ENCODE results near the gene STAB1. TPM values are rescaled to one million over a fixed set of nuclear protein-coding genes. Genes with fewer than 3 reads are reported as not detected.

STAB1 gene
- polyA plus RNA-seq, 3 donors = 3.8 to 535 (median 15.8) TPM

GRCh38 chr3:52537726-52538421, 42.7 kb downstream of the STAB1 start:
- H3K9me3 Mint-ChIP-seq = no peaks in the 10 kb centered on the region
- intact Hi-C loops (cut with micrococcal nuclease) = loop anchor here in 1 of 2 donors (1.0 to 10.0 kb wide), 4 partner anchors 66 to 1153 kb away; partner anchors contain the start of genes GNL3, MANF, NISCH and PBRM1
- peaks cover 0 to under 1% of the 10 kb centered on the region in 2 donors for H3K27me3 ChIP-seq (ENCODE audit: control insufficient read depth in 2 of 2, insufficient read depth in 2 of 2, low read length in 2 of 2)
- peaks cover 0 to 8% (median 6%) of the 10 kb centered on the region in 3 donors for H3K27me3 Mint-ChIP-seq (ENCODE audit: low read depth in 3 of 3)
- 82% methylated on average over 7 of the region's 7 CpGs for WGBS (ENCODE audit: insufficient coverage)
- no peaks in the 10 kb centered on the region for H3K9me3 ChIP-seq (replicated peaks in 1 of 2; ENCODE audit: control insufficient read depth in 1 of 2, insufficient read depth in 1 of 2, low read length in 2 of 2)
- H3K4me1 Mint-ChIP-seq = peaks cover 45% of the 10 kb centered on the region
- DNase-seq = peak in 1 of 3 donors; percentile 3
- H3K9ac ChIP-seq (ENCODE audit: insufficient read depth, low read length, poor library complexity, severe bottlenecking) = peak overlapping the region; percentile 71
- H3K4me3 ChIP-seq (replicated peaks in 1 of 3; ENCODE audit: low read depth in 2 of 3, low read length in 3 of 3) = peak overlapping the region; percentile 60 to 85 (median 61)
- peaks cover 65% of the 10 kb centered on the region for H3K79me2 ChIP-seq (ENCODE audit: insufficient read depth, low read length)
- H3K4me3 Mint-ChIP-seq = peak overlapping the region; percentile 98
- H3K36me3 Mint-ChIP-seq = peaks cover 20 to 24% of the 10 kb centered on the region in 2 donors
- H4K20me1 ChIP-seq (ENCODE audit: insufficient read depth, low read length) = peaks cover 55% of the 10 kb centered on the region
- peak overlapping the region in 1 of 2 donors; percentile 86 for H3K27ac ChIP-seq (ENCODE audit: low read depth in 1 of 2, low read length in 2 of 2)
- peak overlapping the region; percentile 72 to 99 (median 97) for H3K27ac Mint-ChIP-seq
- TF ChIP-seq CTCF (IDR thresholded peaks at IDR 0.05) = no peak
- peaks cover 50 to 63% of the 10 kb centered on the region in 2 donors for H3K4me1 ChIP-seq (ENCODE audit: control insufficient read depth in 1 of 2, insufficient read depth in 2 of 2, low read length in 2 of 2)
- no peak overlapping the region for H2AFZ ChIP-seq (ENCODE audit: insufficient read depth, low read depth, low read length, poor library complexity, severe bottlenecking)
- H3K4me2 ChIP-seq (replicated peaks; ENCODE audit: extremely low read depth, low read length, poor library complexity, severe bottlenecking) = peak overlapping the region; percentile 85
- peaks cover 21 to 26% of the 10 kb centered on the region in 2 donors for H3K36me3 ChIP-seq (replicated peaks in 1 of 2; ENCODE audit: control insufficient read depth in 1 of 2, insufficient read depth in 2 of 2, low read length in 2 of 2)

DNA sequence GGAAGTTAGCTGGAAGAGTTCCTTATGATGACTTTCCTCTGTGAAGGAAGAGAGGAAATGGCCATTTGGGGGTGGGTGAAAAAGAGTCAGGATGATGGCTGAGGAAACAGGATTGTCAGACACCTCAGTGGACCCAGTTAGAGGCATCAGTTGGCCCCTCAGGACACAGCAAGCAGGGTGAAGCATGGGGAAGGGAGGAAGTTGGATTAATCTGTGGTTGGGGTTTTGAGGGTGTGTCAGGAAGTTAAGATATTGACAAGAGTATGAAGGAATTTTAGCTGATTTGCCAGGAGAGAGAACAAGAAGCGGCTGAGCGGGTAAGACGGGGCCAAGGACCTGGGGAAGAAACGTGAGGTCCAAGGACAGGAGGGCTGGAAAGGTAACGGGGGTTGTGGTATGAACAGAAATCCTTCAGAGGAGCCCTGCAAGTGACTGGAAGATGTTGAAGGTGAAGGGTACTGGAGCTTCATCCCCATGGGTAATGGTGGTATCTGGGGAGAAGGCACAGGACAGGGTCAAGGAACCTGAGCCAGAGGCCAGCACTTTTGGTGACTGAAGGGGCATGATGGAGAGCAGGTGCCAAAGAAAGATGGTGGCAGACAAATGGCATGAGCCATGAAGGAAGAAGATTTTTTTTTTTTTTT, 44.0 kb downstream of the STAB1 start:
- Mint-ChIP-seq H3K4me3 (peak overlapping the region; percentile 45 to 80), H3K36me3 (peaks cover 24 to 32% of the 10 kb centered on the region in 2 donors), H3K27ac (peak overlapping the region; percentile 0 to 78 (median 66)), H3K4me1 (peaks cover 44% of the 10 kb centered on the region), H3K9me3 (no peaks in the 10 kb centered on the region), H3K27me3 (ENCODE audit: low read depth in 3 of 3) (peaks cover 0 to 6% (median 4%) of the 10 kb centered on the region in 3 donors)
- TF ChIP-seq CTCF (IDR thresholded peaks at IDR 0.05) = no peak
- H4K20me1 ChIP-seq (ENCODE audit: insufficient read depth, low read length) = peaks cover 68% of the 10 kb centered on the region
- peak overlapping the region in 1 of 3 experiments; percentile 85 for H3K4me3 ChIP-seq (replicated peaks in 1 of 3; ENCODE audit: low read depth in 2 of 3, low read length in 3 of 3)
- no peaks in the 10 kb centered on the region for H3K9me3 ChIP-seq (replicated peaks in 1 of 2; ENCODE audit: control insufficient read depth in 1 of 2, insufficient read depth in 1 of 2, low read length in 2 of 2)
- H3K27me3 ChIP-seq (ENCODE audit: control insufficient read depth in 2 of 2, insufficient read depth in 2 of 2, low read length in 2 of 2) = no peaks in the 10 kb centered on the region
- H3K36me3 ChIP-seq (replicated peaks in 1 of 2; ENCODE audit: control insufficient read depth in 1 of 2, insufficient read depth in 2 of 2, low read length in 2 of 2) = peaks cover 21 to 39% of the 10 kb centered on the region in 2 donors
- H3K4me1 ChIP-seq (ENCODE audit: control insufficient read depth in 1 of 2, insufficient read depth in 2 of 2, low read length in 2 of 2) = peaks cover 45 to 55% of the 10 kb centered on the region in 2 donors
- peak overlapping the region; percentile 57 for H3K4me2 ChIP-seq (replicated peaks; ENCODE audit: extremely low read depth, low read length, poor library complexity, severe bottlenecking)
- intact Hi-C loops (cut with micrococcal nuclease) = loop anchor here in 1 of 2 donors (5.0 to 10.0 kb wide), 3 partner anchors 82 to 1154 kb away; partner anchors contain the start of genes GNL3, MANF, NISCH and PBRM1
- no peak overlapping the region for H3K9ac ChIP-seq (ENCODE audit: insufficient read depth, low read length, poor library complexity, severe bottlenecking)
- DNase-seq = peak in 1 of 3 donors; percentile 7
- H3K79me2 ChIP-seq (ENCODE audit: insufficient read depth, low read length) = peaks cover 72% of the 10 kb centered on the region
- WGBS (ENCODE audit: insufficient coverage) = 19% methylated on average over 5 of the region's 5 CpGs
- peak overlapping the region in 1 of 2 donors; percentile 61 for H3K27ac ChIP-seq (ENCODE audit: low read depth in 1 of 2, low read length in 2 of 2)
- H2AFZ ChIP-seq (ENCODE audit: insufficient read depth, low read depth, low read length, poor library complexity, severe bottlenecking) = no peak overlapping the region

All from CD14-positive monocyte (primary cell).